Hematopoietic multipotent progenitor cell (in vitro differentiated cells): ENCODE measurements around the gene ZBED6. TPM values are rescaled to one million over a fixed set of nuclear protein-coding genes. Genes with fewer than 3 reads are reported as not detected.
"Not testable (repeated sequence)": the region's sequence is repeated elsewhere in the genome, so short reads cannot be mapped to it uniquely, and the experiment has no call there.

Source experiments
- DNase-seq, 3 donors: peaks; one replicate each; pipeline ENCODE4 v3.0.0-alpha.2; 2011 to 2015; ENCODE audit warnings: low read depth in 2 of 3, low spot score in 2 of 3
- total RNA-seq: library from RNA; depleted of rRNA; stranded (reverse); fragments of >200 nt; gene quantifications from one replicate; pipeline ENCODE4 v1.2.3, GENCODE V29; 2012

Gene ZBED6
- total RNA-seq, 1 donor: 18.3 TPM

- no peak for DNase-seq
These were observed 16.6 kb upstream of the ZBED6 start for GRCh38 chr1:203778789-203779188.

DNA sequence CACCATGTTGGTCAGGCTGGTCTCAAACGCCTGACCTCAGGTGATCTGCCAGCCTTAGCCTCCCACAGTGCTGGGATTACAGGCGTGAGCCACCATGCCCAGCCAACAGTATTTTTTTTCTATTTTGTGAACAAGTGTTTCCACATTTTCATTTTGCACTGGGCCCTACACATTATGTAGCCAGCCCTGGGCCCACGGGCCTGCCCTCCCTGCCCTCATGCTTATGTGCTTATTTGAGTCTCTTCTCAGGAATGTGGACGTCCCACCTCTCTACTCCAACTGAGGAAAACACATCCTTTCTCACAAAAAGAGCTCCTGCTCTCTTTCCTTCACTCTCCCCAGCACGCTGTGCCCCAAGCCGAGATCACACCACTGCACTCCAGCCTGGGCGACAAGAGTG is 13.5 kb upstream of the ZBED6 start:
- DNase-seq: no peak

- no peak for DNase-seq
These were observed 5.5 kb upstream of the ZBED6 start for GRCh38 chr1:203789966-203790365.

DNA sequence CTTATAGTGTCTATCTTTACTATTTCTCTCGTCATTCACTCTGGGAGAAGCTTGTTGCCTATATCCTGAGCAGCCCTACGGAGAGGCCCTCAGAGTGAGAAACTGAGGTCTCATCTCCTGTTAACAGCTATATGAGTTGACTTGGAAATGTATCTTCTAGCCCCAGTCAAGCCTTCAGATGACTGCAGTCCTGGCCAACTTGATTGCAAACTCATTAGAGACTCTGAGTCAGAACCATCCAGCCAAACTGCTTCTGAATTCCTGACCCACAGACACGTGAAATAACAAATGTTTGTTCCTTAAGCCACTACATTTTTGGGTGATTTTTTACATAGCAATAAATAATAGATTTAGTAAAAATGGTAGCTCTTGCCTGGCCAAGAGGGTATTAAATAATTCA is 3.9 kb upstream of the ZBED6 start:
- no peak for DNase-seq

GRCh38 chr1:203792486-203792885 is 2.9 kb upstream of the ZBED6 start:
- DNase-seq: no peak

DNA sequence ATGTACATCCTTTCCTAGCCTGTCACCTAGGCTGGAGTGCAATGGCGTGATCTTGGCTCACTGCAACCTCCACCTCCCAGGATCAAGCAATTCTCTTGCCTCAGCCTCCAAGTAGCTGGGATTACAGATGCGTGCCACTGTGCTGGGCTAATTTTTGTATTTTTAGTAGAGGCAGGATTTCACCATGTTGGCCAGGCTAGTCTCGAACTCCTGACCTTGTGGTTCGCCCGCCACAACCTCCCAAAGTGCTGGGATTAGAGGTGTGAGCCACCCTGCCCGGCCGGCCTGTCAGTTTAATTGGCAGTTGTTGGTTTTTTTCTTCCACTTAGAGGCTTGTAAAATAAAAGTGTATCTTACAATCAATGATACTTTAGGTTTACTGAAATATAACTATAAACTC is 1.9 kb upstream of the ZBED6 start:
- DNase-seq: not testable (repeated sequence)

DNA sequence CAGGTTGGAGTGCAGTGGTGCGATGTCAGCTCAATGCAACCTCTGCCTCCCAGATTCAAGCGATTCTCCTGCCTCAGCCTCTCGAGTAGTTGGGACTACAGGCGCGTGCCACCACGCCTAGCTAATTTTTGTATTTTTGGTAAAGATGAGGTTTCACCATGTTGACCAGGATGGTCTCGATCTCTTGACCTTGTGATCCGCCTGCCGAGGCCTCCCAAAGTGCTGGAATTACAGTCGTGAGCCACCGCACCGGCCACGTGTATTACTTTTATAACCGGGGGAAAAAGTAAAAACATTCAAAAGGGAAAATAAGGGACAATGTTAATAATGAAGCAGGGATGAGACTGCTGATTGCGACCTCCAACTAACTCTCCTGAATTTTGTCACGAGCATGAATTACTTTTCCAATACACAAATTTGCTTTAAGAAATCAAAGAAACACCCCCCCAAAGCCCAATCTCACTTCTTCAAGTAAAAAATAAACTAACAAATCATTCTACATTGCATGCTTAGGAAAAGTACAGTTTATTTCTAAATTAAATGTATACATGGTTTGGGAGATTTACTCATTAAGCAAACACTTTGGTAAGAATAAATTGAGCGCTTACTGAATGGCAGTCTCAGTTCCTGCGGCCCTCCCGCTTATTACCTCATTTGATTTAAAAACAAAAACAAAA is 521 bp upstream of the ZBED6 start:
- no peak for DNase-seq

- peak; percentile 6 to 38 (median 13) for DNase-seq
These were observed 798 bp downstream of the ZBED6 start for GRCh38 chr1:203796236-203796605.

GRCh38 chr1:203797216-203797615 is 1.8 kb downstream of the ZBED6 start:
- DNase-seq: no peak

- DNase-seq: no peak
These were observed 2.7 kb downstream of the ZBED6 start for GRCh38 chr1:203797948-203798655.

GRCh38 chr1:203799157-203799556 is 3.7 kb downstream of the ZBED6 start:
- DNase-seq: no peak

DNA sequence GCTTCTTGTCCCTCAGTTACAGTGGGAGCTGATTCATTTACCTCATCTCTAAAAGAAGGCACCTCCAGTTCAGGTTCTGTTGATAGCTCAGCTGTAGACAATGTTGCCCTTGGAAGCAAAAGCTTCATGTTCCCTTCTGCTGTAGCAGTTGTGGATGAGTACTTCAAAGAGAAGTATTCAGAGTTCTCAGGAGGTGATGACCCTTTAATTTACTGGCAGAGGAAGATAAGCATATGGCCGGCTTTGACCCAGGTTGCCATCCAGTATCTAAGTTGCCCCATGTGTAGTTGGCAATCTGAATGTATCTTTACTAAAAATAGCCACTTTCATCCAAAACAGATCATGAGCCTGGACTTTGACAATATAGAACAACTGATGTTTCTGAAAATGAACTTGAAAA is 4.5 kb downstream of the ZBED6 start:
- no peak for DNase-seq

DNA sequence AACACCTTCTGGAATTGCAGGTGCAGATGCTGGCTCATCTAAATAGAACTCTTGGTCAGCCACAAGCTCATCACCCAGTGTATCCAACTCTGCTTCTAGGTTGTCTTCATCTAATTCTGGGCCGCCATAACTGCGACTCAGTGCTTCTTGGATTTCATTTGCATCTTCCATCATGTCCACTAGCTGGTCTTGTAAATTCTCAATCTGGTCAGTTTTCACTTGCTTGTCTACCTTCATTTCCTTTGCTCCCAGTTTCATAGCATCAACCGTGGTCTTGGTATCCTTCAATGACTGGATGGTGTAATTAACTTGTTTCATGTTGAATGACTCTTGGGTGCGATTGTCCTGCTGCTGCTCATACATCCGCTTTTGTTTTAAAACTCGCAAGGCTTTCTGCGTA is 10.3 kb downstream of the ZBED6 start:
- no peak for DNase-seq

GRCh38 chr1:203807196-203807595 is 11.8 kb downstream of the ZBED6 start:
- no peak for DNase-seq

DNA sequence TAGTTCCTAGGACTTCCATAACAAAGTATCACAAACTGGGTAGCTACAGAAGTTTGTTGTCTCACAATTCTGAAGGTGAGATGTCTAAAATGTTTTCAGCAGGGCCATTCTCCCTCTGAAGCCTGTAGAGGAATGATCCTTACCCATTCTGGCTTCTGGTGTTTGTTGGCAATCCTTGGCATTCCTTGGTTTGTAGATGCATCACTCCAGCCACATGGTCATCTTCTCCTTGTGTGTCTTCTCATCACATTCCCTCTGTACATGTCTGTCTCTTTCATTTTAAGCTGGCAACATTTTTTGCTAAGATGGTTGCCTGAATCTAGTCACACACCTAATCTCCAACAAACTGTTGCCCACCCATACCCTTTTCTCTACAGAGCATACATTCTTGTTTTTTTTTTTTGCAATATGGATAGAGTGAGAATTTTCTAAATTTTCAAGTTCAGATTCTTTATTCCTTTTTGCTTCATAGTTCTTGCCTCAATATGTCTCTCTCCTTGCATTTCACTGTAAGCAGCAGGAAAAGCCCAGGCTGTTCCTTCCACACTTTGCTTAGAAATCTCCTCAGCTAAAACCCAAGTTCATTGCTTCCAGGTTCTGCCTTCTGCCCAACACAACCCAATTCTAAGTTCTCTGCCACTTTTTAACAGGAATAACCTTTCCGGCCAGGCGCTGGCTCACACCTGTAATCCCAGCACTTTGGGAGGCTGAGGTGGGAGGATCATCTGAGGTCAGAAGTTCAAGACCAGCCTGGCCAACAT is 18.3 kb downstream of the ZBED6 start:
- no peak for DNase-seq

DNA sequence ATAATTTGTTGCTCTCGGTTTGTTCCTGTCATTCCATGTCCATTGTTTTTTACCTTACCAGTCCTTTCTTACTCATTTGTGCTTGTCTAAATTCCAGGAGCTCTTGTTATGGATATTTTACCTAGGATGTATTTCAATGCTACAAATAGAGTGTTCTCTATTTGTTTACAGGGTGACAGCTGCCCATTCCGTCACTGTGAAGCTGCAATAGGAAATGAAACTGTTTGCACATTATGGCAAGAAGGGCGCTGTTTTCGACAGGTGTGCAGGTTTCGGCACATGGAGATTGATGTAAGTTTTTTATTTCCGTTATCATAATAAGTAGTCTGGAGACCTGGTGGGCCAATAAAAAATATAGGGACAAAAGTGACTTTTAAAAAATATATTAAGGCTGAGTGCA is 23.0 kb downstream of the ZBED6 start:
- DNase-seq: no peak

- DNase-seq: no peak
These were observed 27.9 kb downstream of the ZBED6 start for GRCh38 chr1:203823306-203823705.

DNA sequence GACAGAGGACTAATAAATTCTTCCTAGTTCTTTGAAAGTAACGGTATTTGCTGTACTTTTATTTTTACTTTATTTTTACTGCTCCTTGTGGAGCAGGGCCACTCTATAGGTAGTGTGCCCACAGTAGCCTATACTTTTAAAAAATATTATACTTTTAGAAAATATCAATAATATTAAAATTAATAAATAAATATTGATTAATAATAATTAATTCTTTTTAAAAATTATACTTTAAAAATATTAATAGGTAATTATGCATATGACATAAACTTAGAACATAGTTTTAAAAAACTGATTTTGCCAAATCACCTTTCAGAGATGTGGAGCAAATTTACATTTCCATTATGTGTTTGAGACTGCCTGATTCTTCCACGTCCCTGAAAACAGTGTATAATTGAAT is 30.8 kb downstream of the ZBED6 start:
- no peak for DNase-seq

DNA sequence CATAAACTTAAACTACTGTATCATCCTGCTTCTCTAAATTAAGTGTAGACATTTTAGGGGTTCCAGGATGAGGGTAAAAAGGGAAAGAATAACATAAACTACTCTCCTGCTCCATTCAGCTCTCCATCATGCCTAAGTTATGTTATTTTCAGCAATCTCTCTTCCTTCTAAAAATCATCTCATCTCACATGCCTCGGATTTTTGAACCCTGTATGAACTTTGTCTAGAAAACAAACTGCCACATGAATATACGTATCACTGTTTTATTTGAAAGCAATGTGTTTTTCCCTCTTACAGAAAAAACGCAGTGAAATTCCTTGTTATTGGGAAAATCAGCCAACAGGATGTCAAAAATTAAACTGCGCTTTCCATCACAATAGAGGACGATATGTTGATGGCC is 32.6 kb downstream of the ZBED6 start:
- no peak for DNase-seq

- no peak for DNase-seq
These were observed 33.1 kb downstream of the ZBED6 start for GRCh38 chr1:203828503-203828902.

- not testable (repeated sequence) for DNase-seq
These were observed 33.8 kb downstream of the ZBED6 start for GRCh38 chr1:203829247-203829646.

- DNase-seq: no peak
These were observed 40.1 kb downstream of the ZBED6 start for GRCh38 chr1:203835476-203835875.
